RWPE2 (cell line): ENCODE measurements around the gene ECHDC3.

Experiments used
- ATAC-seq: fragments of 200-7000 bp; cut with Tn5 transposase; 3 replicates; pipeline ENCODE4 v1.9.1; 2021; ENCODE audit warnings: low read depth
- DNase-seq: peaks from one replicate; pipeline ENCODE4 v3.0.0-alpha.2; 2020; ENCODE audit warnings: low spot score
- H3K27ac ChIP-seq: fragments of 450-650 bp; 2 replicates; pipeline ENCODE4 v1.5.1; 2017; ENCODE audit warnings: mild to moderate bottlenecking; ENCODE audit not compliant: poor library complexity, severe bottlenecking
- H3K27me3 ChIP-seq: fragments of 250-450 bp; sonication (Bioruptor Pico); 2 replicates; pipeline ENCODE4 v1.5.1; 2021; ENCODE audit warnings: mild to moderate bottlenecking, moderate library complexity; ENCODE audit not compliant: insufficient read depth, poor library complexity, severe bottlenecking
- H3K36me3 ChIP-seq: fragments of 250-450 bp; sonication (Bioruptor Pico); 2 replicates; pipeline ENCODE4 v1.5.1; 2020; ENCODE audit warnings: low read depth, mild to moderate bottlenecking, moderate library complexity
- H3K4me1 ChIP-seq: fragments of 250-450 bp; sonication (Bioruptor Pico); 2 replicates; pipeline ENCODE4 v1.5.1; 2021; ENCODE audit warnings: mild to moderate bottlenecking, moderate library complexity; ENCODE audit not compliant: insufficient read depth, poor library complexity, severe bottlenecking
- H3K4me3 ChIP-seq: fragments of 250-450 bp; sonication (Bioruptor Pico); 2 replicates; pipeline ENCODE4 v1.5.1; 2021; ENCODE audit warnings: mild to moderate bottlenecking, moderate library complexity; ENCODE audit not compliant: severe bottlenecking
- H3K9me3 ChIP-seq: fragments of 250-450 bp; sonication (Bioruptor Pico); 2 replicates; pipeline ENCODE4 v1.5.1; 2021; ENCODE audit warnings: mild to moderate bottlenecking, moderate library complexity; ENCODE audit not compliant: severe bottlenecking
- CTCF ChIP-seq: fragments of 450-650 bp; IDR thresholded peaks from one replicate; pipeline ENCODE4 v1.5.1; 2017; ENCODE audit warnings: mild to moderate bottlenecking, moderate library complexity; ENCODE audit not compliant: poor library complexity, severe bottlenecking

The ECHDC3 gene

DNA sequence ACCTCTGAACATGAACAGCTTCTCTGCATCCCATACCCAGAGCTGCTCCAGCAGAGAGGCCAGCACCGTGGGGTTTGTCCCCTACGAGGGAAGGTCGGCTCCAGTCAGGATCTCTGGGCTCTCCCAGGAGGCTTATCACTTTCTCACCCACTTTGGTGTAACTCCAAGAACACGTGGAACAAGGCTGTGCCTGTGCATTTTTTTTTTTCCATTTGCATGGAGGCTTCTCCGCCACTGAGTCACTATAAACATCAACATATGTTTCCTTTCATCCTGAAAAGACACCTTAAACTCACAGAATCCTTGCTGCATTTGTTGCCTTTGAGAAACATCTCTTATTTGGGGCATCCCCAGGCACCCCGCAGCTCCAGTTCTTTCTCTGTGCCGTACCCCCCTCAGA, 29.4 kb upstream of the ECHDC3 start:
- no peak overlapping the region for H3K4me3 ChIP-seq
- no peak for DNase-seq
- no peak overlapping the region for H3K27ac ChIP-seq
- H3K4me1 ChIP-seq, result no peaks in the 10 kb centered on the region
- H3K27me3 ChIP-seq, result no peaks in the 10 kb centered on the region
- TF ChIP-seq CTCF, result no peak
- H3K9me3 ChIP-seq, result no peaks in the 10 kb centered on the region
- no peaks in the 10 kb centered on the region for H3K36me3 ChIP-seq
- ATAC-seq, result no peak

- Histone ChIP-seq H3K27me3 (no peaks in the 10 kb centered on the region), H3K4me3 (no peak overlapping the region), H3K9me3 (no peaks in the 10 kb centered on the region), H3K27ac (no peak overlapping the region), H3K36me3 (no peaks in the 10 kb centered on the region), H3K4me1 (no peaks in the 10 kb centered on the region)
- ATAC-seq (no peak), DNase-seq (no peak)
- no peak for TF ChIP-seq CTCF
Observed at GRCh38 chr10:11713186-11713743, 28.9 kb upstream of the ECHDC3 start.

DNA sequence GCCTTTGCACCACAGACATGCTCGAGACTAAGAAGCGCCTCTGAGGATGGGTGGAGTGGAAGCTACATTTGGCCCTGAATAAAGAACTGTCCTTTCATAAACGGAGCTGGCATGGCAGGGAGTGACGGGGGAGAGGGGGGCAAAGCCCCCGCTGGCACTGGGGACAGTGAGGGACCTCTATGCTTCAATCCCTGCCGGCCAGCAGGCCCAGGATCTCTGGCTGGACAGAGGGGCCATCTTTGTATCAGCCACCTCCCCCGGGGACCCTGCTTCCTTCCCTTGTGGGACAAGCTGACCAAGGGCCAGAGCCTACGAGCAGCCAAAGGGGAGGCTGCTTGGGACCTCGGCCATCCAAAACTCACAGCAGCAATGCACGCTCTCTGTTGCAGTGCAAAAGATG, 28.2 kb upstream of the ECHDC3 start:
- Histone ChIP-seq H3K27ac (no peak overlapping the region), H3K4me3 (no peak overlapping the region), H3K4me1 (no peaks in the 10 kb centered on the region), H3K27me3 (no peaks in the 10 kb centered on the region), H3K36me3 (no peaks in the 10 kb centered on the region), H3K9me3 (no peaks in the 10 kb centered on the region)
- no peak for ATAC-seq
- TF ChIP-seq CTCF, result no peak
- DNase-seq, result no peak

DNA sequence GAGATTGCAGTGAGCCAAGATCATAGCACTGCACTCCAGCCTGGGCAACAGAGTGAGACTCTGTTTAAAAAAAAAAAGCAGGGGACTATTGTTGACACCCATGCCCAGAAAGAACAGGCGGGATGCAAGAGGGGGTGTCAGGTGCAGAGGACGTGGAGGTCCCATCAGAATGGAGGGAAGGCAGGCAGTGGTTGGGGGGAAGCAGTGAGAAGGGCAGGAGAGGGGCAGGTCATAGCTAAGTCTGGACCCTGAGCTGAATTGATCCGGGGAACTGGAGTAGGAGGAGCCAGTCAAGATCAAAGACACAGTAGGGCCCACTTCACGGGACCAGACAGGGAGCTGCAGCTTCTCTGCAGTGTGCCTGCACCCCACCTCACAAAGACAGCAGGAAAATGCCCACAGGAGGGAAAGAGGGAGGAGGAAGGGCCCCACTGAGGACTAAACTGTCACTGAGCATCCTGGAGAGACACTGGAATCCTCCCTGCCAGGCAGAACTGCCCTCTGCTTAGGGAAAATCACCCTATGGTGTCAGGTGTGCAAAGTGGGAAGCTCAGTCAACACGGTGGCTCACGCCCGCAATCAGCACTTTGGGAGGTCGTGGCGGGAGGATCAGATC, 27.3 kb upstream of the ECHDC3 start:
- no peak for ATAC-seq
- no peaks in the 10 kb centered on the region for H3K9me3 ChIP-seq
- no peak overlapping the region for H3K4me3 ChIP-seq
- no peaks in the 10 kb centered on the region for H3K27me3 ChIP-seq
- H3K36me3 ChIP-seq, result no peaks in the 10 kb centered on the region
- H3K27ac ChIP-seq, result no peak overlapping the region
- H3K4me1 ChIP-seq, result peaks cover 5% of the 10 kb centered on the region
- no peak for DNase-seq
- no peak for TF ChIP-seq CTCF

DNA sequence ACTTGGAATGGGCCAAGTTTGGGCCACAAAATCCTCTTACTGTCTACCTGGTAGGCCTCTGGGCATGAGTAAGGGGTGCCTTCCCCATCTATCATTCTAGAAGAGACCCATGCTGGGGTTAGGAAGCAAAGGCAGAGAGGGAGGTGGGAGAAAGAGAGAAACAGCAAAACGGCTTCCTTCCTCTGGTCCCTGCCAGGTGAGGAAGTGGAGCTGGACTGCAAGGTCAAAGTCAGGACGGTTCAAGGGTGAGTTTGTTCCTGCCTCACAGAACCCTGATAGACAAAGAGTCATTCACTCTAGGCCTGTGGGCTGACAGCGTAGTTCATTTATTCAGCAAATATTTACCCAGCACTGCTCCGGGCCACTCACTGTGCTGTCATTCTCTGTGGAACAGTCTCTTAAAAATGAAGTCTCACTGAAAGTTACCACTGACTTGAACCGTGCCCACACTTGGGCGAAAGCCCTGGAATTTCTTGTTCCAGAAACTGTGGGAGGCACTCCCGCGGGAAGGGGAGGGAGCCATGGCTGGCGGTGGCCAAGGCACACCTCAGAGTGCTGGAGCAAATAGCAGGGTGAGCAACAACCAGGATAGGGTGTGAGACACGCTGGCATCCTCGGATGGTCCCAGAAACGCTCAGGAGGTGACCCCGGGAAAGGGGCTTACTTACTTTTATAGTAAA, 26.2 kb upstream of the ECHDC3 start:
- ATAC-seq (peak; percentile 41; the same call in 1 of the 3 replicates), DNase-seq (no peak)
- TF ChIP-seq CTCF, result no peak
- Histone ChIP-seq H3K4me1 (peaks cover 7% of the 10 kb centered on the region), H3K27me3 (no peaks in the 10 kb centered on the region), H3K36me3 (no peaks in the 10 kb centered on the region), H3K4me3 (no peak overlapping the region), H3K9me3 (no peaks in the 10 kb centered on the region), H3K27ac (no peak overlapping the region)
